ENCODE results near the gene CFAP68. TPM values are rescaled to one million over a fixed set of nuclear protein-coding genes. Genes with fewer than 3 reads are reported as not detected.

The CFAP68 gene
- total RNA-seq, 1 experiment from 2014 or later = 23.4 TPM

DNA sequence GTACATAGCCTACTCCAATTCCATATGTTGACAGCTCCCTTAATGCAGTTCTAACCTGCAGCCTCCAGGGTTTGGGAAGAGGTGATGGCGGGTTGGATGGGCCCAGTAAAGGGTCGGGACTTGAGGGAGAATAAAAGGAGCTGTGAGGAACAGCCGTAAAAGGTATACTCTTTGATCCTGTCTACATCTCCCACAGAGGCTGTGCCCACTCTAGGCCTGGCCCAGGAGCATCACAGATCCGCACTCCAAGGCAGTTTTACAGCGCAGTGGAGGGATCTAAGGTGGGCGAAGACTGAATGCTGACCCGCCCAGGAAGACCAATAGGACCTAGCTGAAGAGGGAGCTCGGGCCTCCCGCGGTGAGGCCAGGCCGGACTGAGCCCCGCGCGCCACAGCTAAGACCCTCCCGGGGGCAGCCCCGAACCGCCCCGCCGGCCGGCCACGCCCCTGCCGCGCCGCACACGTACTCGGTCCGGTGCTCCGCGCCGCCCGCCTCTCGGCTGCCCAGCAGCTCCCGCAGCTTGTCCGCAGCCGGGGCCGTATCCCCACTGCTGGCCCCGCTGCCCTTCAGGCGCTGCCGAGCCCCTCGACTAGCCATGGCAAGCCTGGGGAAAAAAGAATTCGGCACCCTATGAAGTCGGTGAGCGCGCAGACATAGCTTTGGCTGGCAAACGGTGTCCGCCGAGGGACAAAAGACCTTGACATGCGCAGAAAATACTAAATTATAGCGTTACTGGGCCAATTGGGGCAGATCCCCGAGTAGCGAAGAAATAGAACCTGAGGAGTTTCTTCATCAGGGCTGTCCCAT, 8.3 kb upstream of the CFAP68 start, which contains the start of gene ALG9:
TSS of gene ALG9 (minus strand) at position 696 of the 807 bp plus-strand sequence. CDS start at position 597, 99 bp downstream.
- no peak within 1 kb of the TSS for H4K5ac ChIP-seq (ENCODE audit: insufficient read length, low read depth, low read length)
- no peak within 1 kb of the TSS for H4K91ac ChIP-seq (ENCODE audit: insufficient read length, low read depth, low read length)
- no peak within 1 kb of the TSS for H2BK20ac ChIP-seq (ENCODE audit: low read depth, low read length, poor library complexity, severe bottlenecking)
- WGBS (ENCODE audit: extremely low coverage, insufficient read length, low lambda C conversion rate) = no CpG with 5 or more reads among the region's 51 CpGs
- Mint-ChIP-seq H3K4me1 (peaks cover 13% of the 10 kb centered on the region in 2 experiments), H3K4me3 (peak within 1 kb of the TSS; percentile 92 to 95), H3K36me3 (ENCODE audit: insufficient read depth in 1 of 3, low read depth in 3 of 3) (peaks cover 0 to 26% (median 26%) of the 10 kb centered on the region in 3 experiments; a peak in 5 of 7 replicates), H3K27ac (peak within 1 kb of the TSS; percentile 53 to 95 (median 87); a peak in 5 of 7 replicates), H3K27me3 (ENCODE audit: low read depth) (no peaks in the 10 kb centered on the region), H3K9me3 (no peaks in the 10 kb centered on the region)
- TF ChIP-seq, protein P1, sequence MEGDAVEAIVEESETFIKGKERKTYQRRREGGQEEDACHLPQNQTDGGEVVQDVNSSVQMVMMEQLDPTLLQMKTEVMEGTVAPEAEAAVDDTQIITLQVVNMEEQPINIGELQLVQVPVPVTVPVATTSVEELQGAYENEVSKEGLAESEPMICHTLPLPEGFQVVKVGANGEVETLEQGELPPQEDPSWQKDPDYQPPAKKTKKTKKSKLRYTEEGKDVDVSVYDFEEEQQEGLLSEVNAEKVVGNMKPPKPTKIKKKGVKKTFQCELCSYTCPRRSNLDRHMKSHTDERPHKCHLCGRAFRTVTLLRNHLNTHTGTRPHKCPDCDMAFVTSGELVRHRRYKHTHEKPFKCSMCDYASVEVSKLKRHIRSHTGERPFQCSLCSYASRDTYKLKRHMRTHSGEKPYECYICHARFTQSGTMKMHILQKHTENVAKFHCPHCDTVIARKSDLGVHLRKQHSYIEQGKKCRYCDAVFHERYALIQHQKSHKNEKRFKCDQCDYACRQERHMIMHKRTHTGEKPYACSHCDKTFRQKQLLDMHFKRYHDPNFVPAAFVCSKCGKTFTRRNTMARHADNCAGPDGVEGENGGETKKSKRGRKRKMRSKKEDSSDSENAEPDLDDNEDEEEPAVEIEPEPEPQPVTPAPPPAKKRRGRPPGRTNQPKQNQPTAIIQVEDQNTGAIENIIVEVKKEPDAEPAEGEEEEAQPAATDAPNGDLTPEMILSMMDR (conservative IDR thresholded peaks at IDR 0.05) = peak; percentile 58
- no peak within 1 kb of the TSS for H3K56ac ChIP-seq (ENCODE audit: insufficient read length, low read depth, low read length)
- no peak within 1 kb of the TSS for H3T11ph ChIP-seq (ENCODE audit: low read length)
- no peaks in the 10 kb centered on the region for H4K20me1 ChIP-seq (ENCODE audit: control insufficient read depth, insufficient read depth, insufficient read length)
- H2AK5ac ChIP-seq (ENCODE audit: insufficient read length, low read length) = no peak within 1 kb of the TSS
- H2BK5ac ChIP-seq (ENCODE audit: insufficient read length, low read length) = no peak within 1 kb of the TSS
- peak within 1 kb of the TSS; percentile 94 for H2AFZ ChIP-seq (ENCODE audit: low read length)
- peak within 1 kb of the TSS; percentile 32 for H3K14ac ChIP-seq (ENCODE audit: insufficient read depth, low read length)
- H3K27ac ChIP-seq (ENCODE audit: insufficient read length, low read depth, low read length) = no peak within 1 kb of the TSS
- H3K18ac ChIP-seq (ENCODE audit: insufficient read length, low read depth, low read length) = no peak within 1 kb of the TSS
- no peaks in the 10 kb centered on the region for H3K79me2 ChIP-seq (ENCODE audit: insufficient read depth, low read length)
- DNase-seq = peak; percentile 81
- no peak within 1 kb of the TSS for H3K23ac ChIP-seq (ENCODE audit: insufficient read length, low read depth, low read length)
- no peak within 1 kb of the TSS for H3K4ac ChIP-seq (ENCODE audit: low read depth, low read length)
- no peak within 1 kb of the TSS for H4K8ac ChIP-seq (replicated peaks; ENCODE audit: insufficient read length, low read depth, low read length)
- H3K9ac ChIP-seq (ENCODE audit: extremely low read depth, insufficient read length, low read length) = peak within 1 kb of the TSS; percentile 61
- H3K79me1 ChIP-seq (ENCODE audit: insufficient read depth, low read depth, low read length, poor library complexity, severe bottlenecking) = no peaks in the 10 kb centered on the region
- H3K27me3 ChIP-seq (ENCODE audit: insufficient read depth, low read length) = no peaks in the 10 kb centered on the region
- no peak within 1 kb of the TSS for H2BK120ac ChIP-seq (ENCODE audit: low read depth, low read length, poor library complexity, severe bottlenecking)
- H3K9me3 ChIP-seq (ENCODE audit: control insufficient read depth, low read depth, low read length) = no peaks in the 10 kb centered on the region
- H2BK15ac ChIP-seq (ENCODE audit: low read depth, low read length) = no peak within 1 kb of the TSS
- H3K4me2 ChIP-seq (ENCODE audit: insufficient read depth, insufficient read length, low read length) = peak within 1 kb of the TSS; percentile 93
- no peaks in the 10 kb centered on the region for H3K4me1 ChIP-seq (ENCODE audit: insufficient read depth, low read length)
- H2BK12ac ChIP-seq (ENCODE audit: insufficient read length, low read depth, low read length) = no peak within 1 kb of the TSS
- peaks cover 3% of the 10 kb centered on the region for H3K23me2 ChIP-seq (ENCODE audit: insufficient read length, low read depth, low read length, poor library complexity, severe bottlenecking)

Data from H9 (cell line).